NCI-H526 treated with DMSO at 0.1 percent for 48 hours (cell line): ENCODE measurements around the gene GJB3.
"Not testable (repeated sequence)": the region's sequence is repeated elsewhere in the genome, so short reads cannot be mapped to it uniquely, and the experiment has no call there.

Experiments used
- DNase-seq: peaks from one replicate; lab custom pipeline; 2025; lab: John Stamatoyannopoulos, UW

The GJB3 gene

DNA sequence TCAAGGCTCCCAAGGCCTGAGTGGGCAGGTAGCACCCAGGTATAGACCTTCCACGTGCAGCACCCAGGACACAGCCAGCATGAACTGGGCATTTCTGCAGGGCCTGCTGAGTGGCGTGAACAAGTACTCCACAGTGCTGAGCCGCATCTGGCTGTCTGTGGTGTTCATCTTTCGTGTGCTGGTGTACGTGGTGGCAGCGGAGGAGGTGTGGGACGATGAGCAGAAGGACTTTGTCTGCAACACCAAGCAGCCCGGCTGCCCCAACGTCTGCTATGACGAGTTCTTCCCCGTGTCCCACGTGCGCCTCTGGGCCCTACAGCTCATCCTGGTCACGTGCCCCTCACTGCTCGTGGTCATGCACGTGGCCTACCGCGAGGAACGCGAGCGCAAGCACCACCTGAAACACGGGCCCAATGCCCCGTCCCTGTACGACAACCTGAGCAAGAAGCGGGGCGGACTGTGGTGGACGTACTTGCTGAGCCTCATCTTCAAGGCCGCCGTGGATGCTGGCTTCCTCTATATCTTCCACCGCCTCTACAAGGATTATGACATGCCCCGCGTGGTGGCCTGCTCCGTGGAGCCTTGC lies 19.7 kb upstream of the GJB3 start:
- DNase-seq = no peak

DNA sequence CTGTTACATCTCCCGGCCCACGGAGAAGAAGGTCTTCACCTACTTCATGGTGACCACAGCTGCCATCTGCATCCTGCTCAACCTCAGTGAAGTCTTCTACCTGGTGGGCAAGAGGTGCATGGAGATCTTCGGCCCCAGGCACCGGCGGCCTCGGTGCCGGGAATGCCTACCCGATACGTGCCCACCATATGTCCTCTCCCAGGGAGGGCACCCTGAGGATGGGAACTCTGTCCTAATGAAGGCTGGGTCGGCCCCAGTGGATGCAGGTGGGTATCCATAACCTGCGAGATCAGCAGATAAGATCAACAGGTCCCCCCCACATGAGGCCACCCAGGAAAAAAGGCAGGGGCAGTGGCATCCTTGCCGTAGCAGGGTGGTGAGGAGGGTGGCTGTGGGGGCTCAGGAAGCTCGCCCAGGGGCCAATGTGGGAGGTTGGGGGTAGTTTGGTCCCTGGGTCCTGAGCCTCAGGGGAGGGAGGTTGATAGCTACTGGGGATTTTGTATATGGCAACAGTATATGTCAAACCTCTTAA lies 19.2 kb upstream of the GJB3 start:
- DNase-seq = no peak

DNA sequence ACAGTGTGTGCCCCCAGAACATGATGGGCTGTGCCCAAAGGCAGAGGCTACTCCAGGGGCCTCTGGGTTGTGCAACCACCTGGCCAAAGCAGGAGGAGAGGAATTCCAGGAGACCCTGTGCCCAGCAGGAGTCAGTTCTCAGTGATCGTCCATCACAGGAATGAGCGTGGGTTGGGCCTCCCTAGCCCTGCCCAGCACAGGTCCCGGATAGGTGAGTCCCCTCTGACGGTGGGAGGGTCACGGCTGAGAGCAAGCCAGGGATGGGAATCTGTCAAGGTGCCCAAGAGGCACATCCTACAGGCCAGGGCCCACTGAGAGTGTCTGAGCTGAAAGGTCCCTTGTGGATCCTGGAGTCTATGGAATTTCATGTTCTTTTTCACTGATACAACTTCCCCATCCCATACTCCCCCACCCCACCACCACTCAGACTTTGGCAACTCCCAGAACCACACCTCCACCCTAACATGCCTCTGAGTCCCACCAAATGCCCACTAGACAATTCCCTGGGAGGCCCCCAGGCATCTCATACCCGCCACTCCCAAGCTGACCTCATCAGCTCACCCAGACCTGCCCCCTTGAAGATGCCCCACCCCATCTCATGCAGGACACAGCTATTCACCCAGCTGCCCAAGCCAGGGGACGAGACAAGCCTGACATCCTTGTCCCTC lies 18.4 kb upstream of the GJB3 start:
- no peak for DNase-seq

- no peak for DNase-seq
Measured at GRCh38 chr1:34763142-34763781, 17.8 kb upstream of the GJB3 start.

- DNase-seq = no peak
Measured at GRCh38 chr1:34768856-34769255, 12.2 kb upstream of the GJB3 start.

DNA sequence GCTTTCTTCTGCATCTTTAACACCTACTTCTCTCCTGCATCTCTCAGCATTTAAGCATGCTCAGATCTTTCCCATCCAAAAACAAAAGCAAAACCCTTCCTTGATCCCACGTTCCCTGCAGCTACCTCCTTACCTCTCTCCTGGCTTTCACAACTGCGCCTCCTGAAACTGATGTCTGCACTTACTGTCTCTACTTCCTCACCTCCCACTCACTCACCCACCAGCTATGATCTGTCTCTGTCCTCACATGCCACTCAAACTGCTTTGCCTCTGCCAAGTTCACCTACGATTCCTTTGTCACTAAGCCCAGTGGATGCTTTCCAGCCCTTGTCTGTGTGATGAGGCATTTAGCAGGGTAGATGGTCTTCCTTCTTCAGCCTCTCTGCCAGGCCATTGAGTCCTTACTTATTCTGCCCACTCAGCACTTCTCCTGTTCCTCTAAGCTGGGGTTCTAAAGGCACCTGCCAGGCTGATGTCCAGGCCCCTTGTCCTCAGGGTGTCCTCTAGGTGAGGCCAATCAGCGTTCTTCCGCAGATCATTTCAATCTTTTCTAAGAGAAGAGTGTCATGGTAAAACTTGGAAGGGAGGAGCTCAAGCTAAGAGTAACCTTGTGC lies 10.0 kb upstream of the GJB3 start:
- DNase-seq = no peak

DNA sequence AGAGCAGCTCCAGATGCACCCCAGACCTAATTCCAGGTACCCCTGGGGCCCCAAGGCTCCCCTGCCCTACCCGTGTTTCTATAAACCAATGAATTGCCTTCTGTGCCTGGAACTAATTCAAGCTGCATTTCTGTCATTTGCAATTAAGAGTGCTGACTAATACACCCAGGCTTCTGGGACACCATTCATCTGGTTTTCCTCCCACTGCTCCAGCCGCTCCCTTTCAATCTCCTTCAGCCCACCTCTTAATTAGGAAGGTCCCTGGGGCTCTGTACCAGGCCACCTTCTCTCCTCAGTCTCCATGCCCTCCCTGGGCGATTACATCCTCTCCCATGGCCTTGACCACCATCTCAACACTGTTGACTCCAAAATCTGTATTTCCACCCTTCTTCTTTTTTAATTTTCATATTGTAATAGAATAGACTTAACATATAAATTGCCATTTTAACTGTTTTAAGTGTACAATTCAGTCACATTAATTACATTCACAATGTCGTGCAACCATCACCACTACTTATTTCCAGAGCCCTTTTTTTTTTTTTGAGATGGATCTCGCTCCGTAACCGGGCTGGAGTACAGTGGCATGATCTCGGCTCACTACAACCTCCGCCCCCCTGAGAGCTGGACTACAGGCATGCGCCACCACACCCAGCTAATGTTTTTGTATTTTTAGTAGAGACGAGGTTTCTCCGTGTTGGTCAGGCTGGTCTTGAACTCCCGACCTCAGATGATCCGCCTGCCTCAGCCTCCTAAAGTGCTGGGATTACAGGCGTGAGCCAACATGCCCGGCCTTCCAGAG lies 9.2 kb upstream of the GJB3 start:
- no peak for DNase-seq

DNA sequence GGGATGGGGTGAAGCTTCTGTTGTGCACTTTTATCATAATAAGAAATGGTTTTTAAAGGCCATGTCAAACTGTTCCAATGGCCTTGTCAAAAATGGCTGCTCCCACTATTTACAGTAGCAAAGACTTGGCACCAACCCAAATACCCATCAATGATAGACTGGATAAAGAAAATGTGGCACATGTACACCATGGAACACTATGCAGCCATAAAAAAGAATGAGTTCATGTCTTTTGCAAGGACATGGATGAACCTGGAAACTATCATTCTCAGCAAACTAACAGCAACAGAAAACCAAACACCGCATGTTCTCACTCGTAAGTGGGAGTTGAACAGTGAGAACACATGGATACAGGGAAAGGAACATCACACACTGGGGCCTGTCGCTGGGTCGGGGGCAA lies 7.9 kb upstream of the GJB3 start:
- DNase-seq = not testable (repeated sequence)

- DNase-seq = no peak
Measured at GRCh38 chr1:34774957-34775356, 6.1 kb upstream of the GJB3 start.

DNA sequence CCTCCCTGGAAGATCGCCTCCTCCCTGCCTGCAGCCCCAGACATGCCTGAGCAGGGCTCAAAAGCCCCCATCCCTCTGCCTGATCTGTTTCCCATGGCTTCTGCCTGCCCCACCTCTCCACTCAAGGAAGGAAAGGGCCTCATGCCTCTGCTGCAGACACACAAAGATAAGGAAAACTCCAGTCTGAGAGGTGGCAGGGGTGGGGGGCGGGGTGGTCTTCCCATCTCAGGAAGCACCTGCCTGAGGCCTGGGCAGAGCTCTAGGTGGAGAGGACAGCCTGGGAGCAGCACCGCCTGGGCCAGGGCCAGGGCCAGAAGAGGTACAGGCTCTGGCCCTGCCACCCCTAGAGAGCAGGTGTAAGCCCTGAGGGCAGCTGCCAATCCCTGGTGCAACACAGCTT lies 4.1 kb upstream of the GJB3 start:
- no peak for DNase-seq

GRCh38 chr1:34777519-34778321 lies 3.3 kb upstream of the GJB3 start:
- DNase-seq = no peak

DNA sequence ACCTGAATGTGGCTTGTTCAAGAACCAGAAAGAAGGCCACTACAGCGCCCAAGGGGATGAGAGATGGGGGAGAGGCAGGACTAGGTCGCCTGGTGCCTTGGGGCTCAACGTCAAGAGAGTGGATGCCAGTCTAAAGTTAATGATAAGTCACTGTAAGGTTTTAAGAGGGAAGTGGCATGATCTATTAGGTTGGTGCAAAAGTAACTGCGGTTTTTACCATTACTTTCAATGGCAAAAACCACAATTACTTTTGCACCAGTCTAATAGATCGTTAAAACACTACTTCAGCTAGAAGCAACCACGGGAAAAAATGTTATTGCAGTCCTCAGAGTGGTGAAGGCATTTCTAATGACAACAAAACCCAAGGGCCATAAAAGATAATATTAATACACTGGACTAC lies 2.6 kb upstream of the GJB3 start:
- DNase-seq = no peak

DNA sequence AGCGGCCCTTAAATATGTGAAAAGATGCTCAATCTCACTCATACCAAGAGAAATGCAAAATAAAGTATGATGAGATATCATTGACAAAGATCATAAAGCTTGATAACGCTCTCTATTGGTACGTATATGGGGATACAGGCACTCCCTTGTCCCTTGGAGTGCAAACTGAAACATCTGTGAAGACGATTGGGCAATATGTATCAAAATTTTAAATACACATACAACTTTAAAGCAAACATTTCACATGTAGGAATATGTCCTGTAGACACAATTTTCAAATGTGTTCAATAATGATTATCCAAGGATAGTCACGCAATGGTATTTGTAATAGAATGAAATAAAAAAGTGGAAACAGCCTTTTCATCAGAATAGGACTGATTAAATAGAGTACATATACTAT lies 2.0 kb upstream of the GJB3 start:
- DNase-seq = no peak

DNA sequence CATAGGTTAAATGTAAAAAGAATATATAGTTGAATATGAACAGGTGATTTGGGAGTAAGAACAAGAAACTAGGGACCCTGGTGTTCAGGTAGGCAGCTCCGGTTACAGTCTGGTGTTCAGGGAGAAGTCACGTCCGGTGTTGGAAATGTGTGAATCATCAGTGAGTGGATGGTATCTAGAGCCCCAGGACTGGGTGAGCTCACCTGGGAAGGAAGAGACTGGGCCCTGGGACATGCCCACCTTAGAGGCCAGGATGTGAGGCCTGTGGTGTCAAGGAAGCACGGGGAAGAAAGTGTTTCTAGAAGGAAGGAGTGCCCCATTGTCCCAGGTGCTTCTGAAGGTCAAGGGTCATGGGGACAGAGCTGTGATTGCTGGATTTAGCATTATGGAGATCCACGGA lies 1.5 kb upstream of the GJB3 start:
- DNase-seq = no peak

GRCh38 chr1:34779962-34780361 lies 1.1 kb upstream of the GJB3 start:
- DNase-seq = no peak

DNA sequence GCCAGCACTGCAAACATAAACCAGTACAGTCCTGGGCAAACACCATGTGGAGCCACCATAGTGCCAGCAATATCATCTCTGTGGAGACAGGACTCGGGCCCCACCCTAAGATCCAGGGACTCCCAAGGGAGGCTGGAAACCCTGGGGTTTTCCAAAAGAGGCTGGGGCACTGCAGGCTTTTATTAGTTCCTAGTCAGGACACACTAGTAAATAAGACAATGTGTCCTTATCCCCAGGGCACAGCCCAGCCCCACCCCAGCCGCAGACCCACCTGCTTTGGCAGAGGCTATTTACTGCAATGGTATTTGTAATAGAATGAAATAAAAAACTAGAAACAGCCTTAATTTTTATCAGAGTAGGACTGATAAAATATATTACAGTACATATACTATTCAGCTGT lies 486 bp upstream of the GJB3 start:
- no peak for DNase-seq

GRCh38 chr1:34781844-34782391 lies 904 bp downstream of the GJB3 start:
- no peak for DNase-seq

GRCh38 chr1:34784751-34785221 lies 3.8 kb downstream of the GJB3 start:
- DNase-seq = no peak

- no peak for DNase-seq
Measured at GRCh38 chr1:34785231-34785874, 4.3 kb downstream of the GJB3 start.

DNA sequence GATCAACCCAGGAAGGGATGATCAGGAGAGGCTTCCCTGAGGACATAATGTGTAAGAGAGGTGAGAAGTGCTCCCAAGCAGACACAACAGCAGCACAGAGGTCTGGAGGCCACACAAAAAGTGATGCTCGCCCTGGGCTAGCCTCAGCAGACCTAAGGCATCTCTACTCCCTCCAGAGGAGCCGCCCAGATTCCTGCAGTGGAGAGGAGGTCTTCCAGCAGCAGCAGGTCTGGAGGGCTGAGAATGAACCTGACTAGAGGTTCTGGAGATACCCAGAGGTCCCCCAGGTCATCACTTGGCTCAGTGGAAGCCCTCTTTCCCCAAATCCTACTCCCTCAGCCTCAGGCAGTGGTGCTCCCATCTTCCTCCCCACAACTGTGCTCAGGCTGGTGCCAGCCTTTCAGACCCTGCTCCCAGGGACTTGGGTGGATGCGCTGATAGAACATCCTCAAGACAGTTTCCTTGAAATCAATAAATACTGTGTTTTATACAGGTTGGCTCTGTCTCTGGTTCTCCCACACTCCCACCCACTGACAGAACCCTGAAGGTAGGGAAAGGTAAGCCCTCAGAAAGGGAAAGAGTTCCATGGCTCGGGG lies 5.0 kb downstream of the GJB3 start:
- no peak for DNase-seq
